Uterus (tissue), 4 donors: ENCODE results near the gene TPD52L2. TPM values are rescaled to one million over a fixed set of nuclear protein-coding genes. Genes with fewer than 3 reads are reported as not detected.
A peak's percentile ranks its signal among the peaks of the same experiment; 100 is the strongest.
"Not testable (repeated sequence)": the region's sequence is repeated elsewhere in the genome, so short reads cannot be mapped to it uniquely, and the experiment has no call there.

Experiments used
- DNase-seq, 2 donors: peaks; one replicate each; pipeline ENCODE4 v3.0.0-alpha.2; 2019 to 2020
- H3K27ac ChIP-seq, 2 donors: fragments of 200-600 bp; sonication (generic); 1 replicate in 1 of 2; 2 replicates in 1 of 2; pipeline ENCODE4 v1.5.1; 2016 to 2018
- H3K27me3 ChIP-seq, 2 donors: fragments of 200-600 bp; sonication (generic); one replicate each; pipeline ENCODE4 v1.5.1; 2018 to 2019; ENCODE audit warnings: control low read depth in 1 of 2
- H3K36me3 ChIP-seq, 2 donors: fragments of 200-600 bp; sonication (generic); one replicate each; pipeline ENCODE4 v1.5.1; 2019; ENCODE audit warnings: control low read depth in 1 of 2
- H3K4me1 ChIP-seq, 2 donors: fragments of 200-600 bp; sonication (generic); one replicate each; pipeline ENCODE4 v1.5.1; 2018 to 2019; ENCODE audit warnings: control low read depth in 1 of 2
- H3K4me3 ChIP-seq, 2 donors: fragments of 200-600 bp; sonication (generic); 1 replicate in 1 of 2; 2 replicates in 1 of 2; pipeline ENCODE4 v1.5.1; 2018 to 2019; ENCODE audit warnings: mild to moderate bottlenecking in 1 of 2
- H3K9me3 ChIP-seq, 2 donors: fragments of 200-600 bp; sonication (generic); one replicate each; pipeline ENCODE4 v1.5.1; 2019; ENCODE audit warnings: control low read depth in 1 of 2
- POLR2A ChIP-seq, 2 donors: fragments of 450-650 bp; IDR thresholded peaks; one replicate each; pipeline ENCODE4 v1.6.1; 2016; ENCODE audit warnings: antibody characterized with exemption in 2 of 2, mild to moderate bottlenecking in 1 of 2, moderate library complexity in 1 of 2
- intact Hi-C: fragments of 100-400 bp; cut with DNase I; formaldehyde crosslinking; loops from one replicate; pipeline ENCODE4 v1.15.1; 2023; ENCODE audit warnings: low total_unique reads
- total RNA-seq, 4 donors: library from RNA; depleted of rRNA in 3 of 4; stranded (reverse); fragments of >200 nt in 3 of 4; gene quantifications; one replicate each; pipeline versions ENCODE4 v1.1.0 to v1.2.4, GENCODE V29; 2014 to 2023
- TF ChIP-seq, protein P1 (sequence below), 4 experiments: fragments of 200-600 bp in 2 of 4; fragments of 450-650 bp in 2 of 4; sonication (generic) in 2 of 4; IDR thresholded peaks; one replicate each; pipeline ENCODE4 v1.5.1; 2016 to 2019; ENCODE audit warnings: antibody characterized with exemption in 4 of 4, mild to moderate bottlenecking in 2 of 4, moderate library complexity in 1 of 4
- donor health status: DM: yes; HTN: yes; CAD: no.

TPD52L2 gene
- total RNA-seq, 4 donors from 2014 or later, result 44.1 to 77.8 (median 62.0) TPM

DNA sequence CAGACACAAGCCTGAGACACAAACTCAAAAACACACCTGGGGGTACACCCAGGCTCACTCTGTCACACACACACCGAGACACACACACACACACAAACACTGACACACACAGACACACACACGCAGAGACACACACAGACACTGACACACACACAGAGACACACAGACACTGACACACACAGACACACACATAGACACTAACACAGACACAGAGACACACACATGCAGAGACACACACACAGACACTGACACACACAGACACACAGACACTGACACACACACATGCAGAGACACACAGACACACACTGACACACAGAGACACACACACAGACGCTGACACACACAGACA, 18.2 kb upstream of the TPD52L2 start:
- DNase-seq, result no peak
- H3K4me1 ChIP-seq, result peaks cover 6 to 7% of the 10 kb centered on the region in 2 donors
- H3K36me3 ChIP-seq, result no peaks in the 10 kb centered on the region
- no peaks in the 10 kb centered on the region for H3K27me3 ChIP-seq
- intact Hi-C loops, result no loop called here
- H3K4me3 ChIP-seq, result no peak overlapping the region
- TF ChIP-seq, protein P1, sequence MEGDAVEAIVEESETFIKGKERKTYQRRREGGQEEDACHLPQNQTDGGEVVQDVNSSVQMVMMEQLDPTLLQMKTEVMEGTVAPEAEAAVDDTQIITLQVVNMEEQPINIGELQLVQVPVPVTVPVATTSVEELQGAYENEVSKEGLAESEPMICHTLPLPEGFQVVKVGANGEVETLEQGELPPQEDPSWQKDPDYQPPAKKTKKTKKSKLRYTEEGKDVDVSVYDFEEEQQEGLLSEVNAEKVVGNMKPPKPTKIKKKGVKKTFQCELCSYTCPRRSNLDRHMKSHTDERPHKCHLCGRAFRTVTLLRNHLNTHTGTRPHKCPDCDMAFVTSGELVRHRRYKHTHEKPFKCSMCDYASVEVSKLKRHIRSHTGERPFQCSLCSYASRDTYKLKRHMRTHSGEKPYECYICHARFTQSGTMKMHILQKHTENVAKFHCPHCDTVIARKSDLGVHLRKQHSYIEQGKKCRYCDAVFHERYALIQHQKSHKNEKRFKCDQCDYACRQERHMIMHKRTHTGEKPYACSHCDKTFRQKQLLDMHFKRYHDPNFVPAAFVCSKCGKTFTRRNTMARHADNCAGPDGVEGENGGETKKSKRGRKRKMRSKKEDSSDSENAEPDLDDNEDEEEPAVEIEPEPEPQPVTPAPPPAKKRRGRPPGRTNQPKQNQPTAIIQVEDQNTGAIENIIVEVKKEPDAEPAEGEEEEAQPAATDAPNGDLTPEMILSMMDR (IDR thresholded peaks at IDR 0.05), result no peak
- no peak for TF ChIP-seq POLR2A (IDR thresholded peaks at IDR 0.05)
- peak overlapping the region; percentile 74 to 83 for H3K27ac ChIP-seq
- no peaks in the 10 kb centered on the region for H3K9me3 ChIP-seq

DNA sequence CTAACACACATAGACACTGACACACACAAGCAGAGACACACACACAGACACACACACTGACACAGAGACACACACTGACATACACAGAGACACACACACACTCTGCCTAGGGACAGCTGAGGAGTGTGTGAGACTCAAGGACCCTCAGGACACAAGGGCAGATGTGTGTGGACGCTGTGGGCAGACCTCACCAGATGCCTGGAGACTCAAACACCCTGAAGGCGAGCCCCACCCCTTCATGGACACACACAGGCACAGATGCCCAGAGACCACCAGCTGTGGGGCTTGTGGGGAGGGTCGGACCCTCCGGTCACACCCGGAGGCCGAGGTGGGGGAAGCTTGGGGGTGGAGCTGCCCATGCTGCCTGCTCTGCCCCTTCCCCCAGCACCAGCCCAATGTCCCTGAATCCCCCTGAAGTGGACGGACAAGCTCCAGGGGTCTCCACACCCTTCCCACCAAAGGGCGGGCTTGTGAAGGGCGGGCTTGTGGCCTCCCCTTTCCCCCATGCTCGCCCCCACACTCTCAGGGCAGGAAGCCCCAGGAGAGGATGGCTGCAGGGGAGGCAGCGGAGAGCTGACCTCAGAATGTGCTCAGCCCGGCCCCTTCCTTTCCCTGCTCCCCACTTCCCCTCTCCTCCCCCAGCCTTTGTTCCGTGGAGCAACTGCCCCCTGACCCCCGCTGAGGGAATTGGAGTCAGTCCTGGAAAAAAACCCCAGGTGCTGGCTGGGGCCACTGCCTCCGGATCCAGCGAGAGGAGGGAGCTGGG, 17.6 kb upstream of the TPD52L2 start:
- peak in 1 of 2 donors; percentile 74 for DNase-seq

DNA sequence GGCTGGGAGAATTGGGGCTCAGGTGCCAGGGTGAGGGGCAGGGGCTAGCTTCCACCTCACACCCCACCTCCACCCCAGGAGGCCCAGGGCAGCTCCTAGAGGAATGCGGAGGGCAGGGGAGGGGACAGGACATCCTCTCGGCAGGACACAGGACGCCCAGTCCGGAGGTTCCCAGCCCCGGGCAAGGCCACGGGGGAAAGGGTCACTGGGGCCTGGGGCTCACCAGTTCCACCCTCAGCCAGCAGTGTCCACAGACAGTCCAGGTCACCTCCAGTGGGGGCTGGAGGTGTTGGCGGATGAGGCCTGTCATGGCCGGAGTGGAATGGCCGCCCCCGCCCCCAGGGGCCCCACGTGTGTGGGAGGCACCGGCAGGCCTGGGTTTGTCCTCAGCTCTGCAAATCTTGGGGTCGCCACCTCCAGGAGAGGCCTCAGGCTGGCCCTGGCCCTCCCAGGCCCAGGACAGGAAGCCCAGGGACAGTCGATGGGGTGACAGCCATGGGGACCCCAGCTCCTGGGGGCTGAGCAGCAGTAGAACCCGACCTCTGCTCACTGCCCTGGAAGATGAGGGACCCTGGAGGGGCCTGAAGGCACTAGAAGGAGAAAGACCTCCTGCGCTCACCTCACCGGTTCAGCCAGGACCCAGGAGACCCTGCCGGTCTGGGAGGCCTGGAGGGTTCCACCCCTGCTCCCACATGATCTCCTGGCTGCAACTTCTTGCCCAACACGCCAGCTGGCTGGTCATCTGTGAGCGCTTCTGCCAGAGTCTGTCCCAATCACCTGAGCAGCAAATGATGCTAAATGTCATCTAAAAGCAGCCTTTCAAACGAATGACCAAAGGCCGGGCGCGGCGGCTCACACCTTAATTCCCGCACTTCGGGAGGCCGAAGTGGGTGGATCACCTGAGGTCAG, 16.8 kb upstream of the TPD52L2 start:
- Histone ChIP-seq H3K4me3 (no peak overlapping the region), H3K36me3 (no peaks in the 10 kb centered on the region), H3K4me1 (peaks cover 6 to 7% of the 10 kb centered on the region in 2 donors), H3K9me3 (no peaks in the 10 kb centered on the region), H3K27me3 (no peaks in the 10 kb centered on the region), H3K27ac (peak overlapping the region; percentile 74 to 83)
- no peak for TF ChIP-seq POLR2A (IDR thresholded peaks at IDR 0.05)
- TF ChIP-seq, protein P1 (IDR thresholded peaks at IDR 0.05), result no peak
- intact Hi-C loops, result no loop called here
- DNase-seq, result peak in 1 of 2 donors; percentile 28

More for the DNA sequence above, 17.6 kb upstream of the TPD52L2 start:
- H3K27me3 ChIP-seq, result no peaks in the 10 kb centered on the region
- H3K4me1 ChIP-seq, result peaks cover 6 to 7% of the 10 kb centered on the region in 2 donors
- no peaks in the 10 kb centered on the region for H3K9me3 ChIP-seq
- H3K27ac ChIP-seq, result peak overlapping the region; percentile 74 to 83
- H3K36me3 ChIP-seq, result no peaks in the 10 kb centered on the region
- intact Hi-C loops, result no loop called here
- TF ChIP-seq POLR2A (IDR thresholded peaks at IDR 0.05), result no peak
- TF ChIP-seq, protein P1 (IDR thresholded peaks at IDR 0.05), result no peak
- H3K4me3 ChIP-seq, result no peak overlapping the region

DNA sequence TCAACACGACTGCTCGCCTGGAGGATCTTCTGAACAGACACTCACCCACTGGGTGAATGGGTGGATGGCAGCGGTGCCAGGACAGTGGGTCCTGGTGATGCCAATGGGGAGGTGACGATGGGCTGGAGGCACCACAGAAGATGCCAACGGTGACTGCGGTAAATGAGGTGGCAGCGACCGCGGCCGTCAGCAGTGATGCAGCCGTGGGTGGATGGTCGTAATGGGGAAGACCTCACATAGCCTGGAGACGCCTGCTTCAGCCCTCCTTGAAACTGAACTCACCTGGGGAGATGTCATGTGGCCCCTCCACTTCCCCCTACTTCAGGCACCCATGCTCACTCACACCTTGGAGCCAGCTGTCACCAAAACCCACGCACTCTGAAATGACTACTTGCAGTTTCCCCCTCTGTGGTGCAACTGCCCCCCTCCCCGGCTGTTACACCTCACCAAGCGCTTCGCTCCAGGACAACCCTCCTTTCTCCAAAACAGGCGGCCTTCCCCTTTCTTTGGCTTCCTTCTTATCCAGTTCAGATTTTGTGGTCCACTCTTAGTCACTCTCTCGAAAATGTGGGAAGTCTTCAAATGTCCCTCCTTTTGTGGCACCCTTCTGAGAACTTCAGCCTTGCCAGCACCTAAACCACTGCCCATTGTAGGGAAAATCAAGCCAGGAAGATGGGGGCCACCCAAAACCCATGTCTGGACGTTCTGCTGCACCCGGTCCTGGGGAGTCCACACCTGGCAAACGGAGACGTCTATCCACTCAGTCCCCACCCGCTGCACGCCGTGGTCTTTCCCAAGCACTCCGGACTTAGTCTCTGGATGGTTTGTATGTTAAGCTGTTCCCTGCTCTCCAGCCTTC, 14.2 kb upstream of the TPD52L2 start:
- no peak for DNase-seq
- H3K27ac ChIP-seq, result no peak overlapping the region
- TF ChIP-seq POLR2A (IDR thresholded peaks at IDR 0.05), result no peak
- TF ChIP-seq, protein P1 (IDR thresholded peaks at IDR 0.05), result no peak
- no peak overlapping the region for H3K4me3 ChIP-seq
- H3K9me3 ChIP-seq, result no peaks in the 10 kb centered on the region
- intact Hi-C loops, result no loop called here
- no peaks in the 10 kb centered on the region for H3K36me3 ChIP-seq
- H3K4me1 ChIP-seq, result peaks cover 6 to 27% of the 10 kb centered on the region in 2 donors
- no peaks in the 10 kb centered on the region for H3K27me3 ChIP-seq

DNA sequence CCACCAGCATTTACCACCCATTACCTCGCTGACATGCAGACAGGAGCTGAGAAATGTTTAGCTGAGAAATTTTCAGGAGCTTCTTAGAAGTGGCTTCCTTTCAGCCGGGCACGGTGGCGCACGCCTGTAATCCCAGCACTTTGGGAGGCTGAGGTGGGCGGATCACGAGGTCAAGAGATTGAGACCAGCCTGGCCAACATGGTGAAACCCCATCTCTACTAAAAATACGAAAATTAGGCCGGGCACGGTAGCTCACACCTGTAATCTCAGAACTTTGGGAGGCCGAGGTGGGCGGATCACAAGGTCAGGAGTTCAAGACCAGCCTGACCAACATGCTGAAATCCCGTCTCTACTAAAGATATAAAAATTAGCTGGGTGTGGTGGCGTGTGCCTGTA, 13.5 kb upstream of the TPD52L2 start:
- peaks cover 6 to 23% of the 10 kb centered on the region in 2 donors for H3K4me1 ChIP-seq
- H3K4me3 ChIP-seq, H3K36me3 ChIP-seq, intact Hi-C loops, H3K9me3 ChIP-seq, H3K27me3 ChIP-seq, DNase-seq, H3K27ac ChIP-seq: not testable (repeated sequence)

DNA sequence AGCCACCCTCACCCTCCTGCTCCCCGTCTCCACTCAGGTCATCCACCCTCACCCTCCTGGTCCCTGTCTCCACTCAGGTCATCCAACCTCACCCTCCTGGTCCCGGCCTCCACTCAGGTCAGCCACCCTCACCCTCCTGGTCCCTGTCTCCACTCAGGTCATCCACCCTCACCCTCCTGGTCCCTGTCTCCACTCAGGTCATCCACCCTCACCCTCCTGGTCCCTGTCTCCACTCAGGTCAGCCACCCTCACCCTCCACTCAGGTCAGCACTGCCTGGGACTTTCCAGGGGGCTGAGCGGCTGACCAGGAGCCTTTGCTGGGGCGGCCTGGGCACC, 11.4 kb upstream of the TPD52L2 start:
- intact Hi-C loops, H3K4me3 ChIP-seq, H3K27me3 ChIP-seq, DNase-seq, H3K36me3 ChIP-seq, H3K9me3 ChIP-seq: not testable (repeated sequence)
- peaks cover 0 to 34% of the 10 kb centered on the region in 2 donors for H3K4me1 ChIP-seq
- peak overlapping the region; percentile 74 to 80 for H3K27ac ChIP-seq
